HepG2 (cell line): ENCODE data around the gene NIPAL4.

Experiments used
- TBP ChIP-seq: sonication (generic); formaldehyde crosslinking; IDR thresholded peaks from 2 replicates; pipeline ENCODE4 v1.5.0; 2020; ENCODE audit warnings: missing genetic modification reagents
- TF ChIP-seq, protein P1 (sequence below): sonication (generic); formaldehyde crosslinking; IDR thresholded peaks from 2 replicates; pipeline ENCODE4 v1.5.0; 2020; ENCODE audit warnings: mild to moderate bottlenecking, missing genetic modification reagents, moderate library complexity

- TF ChIP-seq, protein P1, sequence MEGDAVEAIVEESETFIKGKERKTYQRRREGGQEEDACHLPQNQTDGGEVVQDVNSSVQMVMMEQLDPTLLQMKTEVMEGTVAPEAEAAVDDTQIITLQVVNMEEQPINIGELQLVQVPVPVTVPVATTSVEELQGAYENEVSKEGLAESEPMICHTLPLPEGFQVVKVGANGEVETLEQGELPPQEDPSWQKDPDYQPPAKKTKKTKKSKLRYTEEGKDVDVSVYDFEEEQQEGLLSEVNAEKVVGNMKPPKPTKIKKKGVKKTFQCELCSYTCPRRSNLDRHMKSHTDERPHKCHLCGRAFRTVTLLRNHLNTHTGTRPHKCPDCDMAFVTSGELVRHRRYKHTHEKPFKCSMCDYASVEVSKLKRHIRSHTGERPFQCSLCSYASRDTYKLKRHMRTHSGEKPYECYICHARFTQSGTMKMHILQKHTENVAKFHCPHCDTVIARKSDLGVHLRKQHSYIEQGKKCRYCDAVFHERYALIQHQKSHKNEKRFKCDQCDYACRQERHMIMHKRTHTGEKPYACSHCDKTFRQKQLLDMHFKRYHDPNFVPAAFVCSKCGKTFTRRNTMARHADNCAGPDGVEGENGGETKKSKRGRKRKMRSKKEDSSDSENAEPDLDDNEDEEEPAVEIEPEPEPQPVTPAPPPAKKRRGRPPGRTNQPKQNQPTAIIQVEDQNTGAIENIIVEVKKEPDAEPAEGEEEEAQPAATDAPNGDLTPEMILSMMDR, result no peak
- TF ChIP-seq TBP (CRISPR knock-in tag), result no peak
Measured at GRCh38 chr5:157475432-157475831, 15.4 kb downstream of the NIPAL4 start.
